Bronchial epithelial cell (primary cell): ENCODE measurements around the gene CHD1L. TPM values are rescaled to one million over a fixed set of nuclear protein-coding genes. Genes with fewer than 3 reads are reported as not detected.

Source experiments
- DNase-seq: peaks from one replicate; pipeline ENCODE4 v3.0.0-alpha.2; 2010; ENCODE audit warnings: low read depth
- FAIRE-seq: peaks from 2 replicates; lab custom pipeline; 2011; peaks lifted over from hg19 to GRCh38; lab: Jason Lieb, UNC
- H3K27me3 ChIP-seq: 2 replicates; pipeline ENCODE4 v1.5.1; 2011; ENCODE audit warnings: low read length; ENCODE audit not compliant: control insufficient read depth, insufficient read depth
- H3K36me3 ChIP-seq: 2 replicates; pipeline ENCODE4 v1.5.1; 2011; ENCODE audit warnings: low read length; ENCODE audit not compliant: control insufficient read depth, insufficient read depth
- H3K4me3 ChIP-seq: 2 replicates; pipeline ENCODE4 v1.5.1; 2011; ENCODE audit warnings: mild to moderate bottlenecking, low read depth, low read length, control low read depth
- total RNA-seq: library from RNA; depleted of rRNA; stranded (reverse); fragments of >200 nt; gene quantifications from 2 replicates; pipeline ENCODE4 v1.2.1, GENCODE V29; 2014
- TF ChIP-seq, protein P1 (sequence below): IDR thresholded peaks from 2 replicates; pipeline ENCODE4 v1.5.1; 2011; ENCODE audit warnings: mild to moderate bottlenecking, moderate library complexity, low read length, control low read depth, inconsistent platforms; ENCODE audit not compliant: insufficient read depth, severe bottlenecking

The CHD1L gene
- total RNA-seq, 1 donor from 2014 or later: 30.8 TPM

DNA sequence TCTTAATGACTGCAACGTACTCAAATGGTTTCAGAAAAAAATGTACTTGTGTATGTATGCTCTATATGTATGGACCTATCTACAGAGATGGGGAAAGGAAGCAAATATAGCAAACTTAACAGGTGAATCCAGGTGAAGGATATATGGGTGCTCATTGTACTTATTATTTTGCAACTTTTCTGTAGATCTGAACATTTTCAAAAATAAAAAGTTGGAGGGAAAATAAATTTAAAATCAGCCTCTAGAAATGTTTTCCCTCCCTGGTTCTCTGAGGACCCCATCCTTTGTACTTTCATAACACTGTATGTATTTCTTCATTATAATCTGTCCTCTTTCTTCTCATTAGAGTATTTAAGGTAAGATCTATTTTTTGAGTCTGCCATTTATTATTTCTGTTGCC is 35.3 kb upstream of the CHD1L start:
- FAIRE-seq (no peak), DNase-seq (no peak)
- Histone ChIP-seq H3K4me3 (no peak overlapping the region), H3K27me3 (no peaks in the 10 kb centered on the region), H3K36me3 (no peaks in the 10 kb centered on the region)
- TF ChIP-seq, protein P1, sequence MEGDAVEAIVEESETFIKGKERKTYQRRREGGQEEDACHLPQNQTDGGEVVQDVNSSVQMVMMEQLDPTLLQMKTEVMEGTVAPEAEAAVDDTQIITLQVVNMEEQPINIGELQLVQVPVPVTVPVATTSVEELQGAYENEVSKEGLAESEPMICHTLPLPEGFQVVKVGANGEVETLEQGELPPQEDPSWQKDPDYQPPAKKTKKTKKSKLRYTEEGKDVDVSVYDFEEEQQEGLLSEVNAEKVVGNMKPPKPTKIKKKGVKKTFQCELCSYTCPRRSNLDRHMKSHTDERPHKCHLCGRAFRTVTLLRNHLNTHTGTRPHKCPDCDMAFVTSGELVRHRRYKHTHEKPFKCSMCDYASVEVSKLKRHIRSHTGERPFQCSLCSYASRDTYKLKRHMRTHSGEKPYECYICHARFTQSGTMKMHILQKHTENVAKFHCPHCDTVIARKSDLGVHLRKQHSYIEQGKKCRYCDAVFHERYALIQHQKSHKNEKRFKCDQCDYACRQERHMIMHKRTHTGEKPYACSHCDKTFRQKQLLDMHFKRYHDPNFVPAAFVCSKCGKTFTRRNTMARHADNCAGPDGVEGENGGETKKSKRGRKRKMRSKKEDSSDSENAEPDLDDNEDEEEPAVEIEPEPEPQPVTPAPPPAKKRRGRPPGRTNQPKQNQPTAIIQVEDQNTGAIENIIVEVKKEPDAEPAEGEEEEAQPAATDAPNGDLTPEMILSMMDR: no peak

DNA sequence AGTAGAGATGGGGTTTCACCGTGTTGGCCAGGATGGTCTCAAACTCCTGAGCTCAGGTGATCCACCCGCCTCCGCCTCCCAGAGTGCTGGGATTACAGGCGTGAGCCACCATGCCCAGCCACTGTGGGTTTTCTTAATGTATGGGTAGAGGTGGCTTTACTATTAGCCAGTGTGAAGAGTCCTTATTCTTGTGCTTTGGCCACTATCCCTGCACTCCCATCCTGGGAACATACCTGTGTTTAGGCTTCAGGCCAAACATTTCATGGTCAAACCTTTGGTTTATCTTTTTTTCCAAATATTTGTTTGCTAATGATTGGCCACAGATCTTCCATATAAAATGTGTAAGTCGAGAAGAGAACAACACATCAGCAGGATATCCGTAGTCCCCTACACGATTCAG is 33.9 kb upstream of the CHD1L start:
- TF ChIP-seq, protein P1: no peak
- FAIRE-seq (no peak), DNase-seq (no peak)
- Histone ChIP-seq H3K4me3 (no peak overlapping the region), H3K27me3 (no peaks in the 10 kb centered on the region), H3K36me3 (no peaks in the 10 kb centered on the region)

DNA sequence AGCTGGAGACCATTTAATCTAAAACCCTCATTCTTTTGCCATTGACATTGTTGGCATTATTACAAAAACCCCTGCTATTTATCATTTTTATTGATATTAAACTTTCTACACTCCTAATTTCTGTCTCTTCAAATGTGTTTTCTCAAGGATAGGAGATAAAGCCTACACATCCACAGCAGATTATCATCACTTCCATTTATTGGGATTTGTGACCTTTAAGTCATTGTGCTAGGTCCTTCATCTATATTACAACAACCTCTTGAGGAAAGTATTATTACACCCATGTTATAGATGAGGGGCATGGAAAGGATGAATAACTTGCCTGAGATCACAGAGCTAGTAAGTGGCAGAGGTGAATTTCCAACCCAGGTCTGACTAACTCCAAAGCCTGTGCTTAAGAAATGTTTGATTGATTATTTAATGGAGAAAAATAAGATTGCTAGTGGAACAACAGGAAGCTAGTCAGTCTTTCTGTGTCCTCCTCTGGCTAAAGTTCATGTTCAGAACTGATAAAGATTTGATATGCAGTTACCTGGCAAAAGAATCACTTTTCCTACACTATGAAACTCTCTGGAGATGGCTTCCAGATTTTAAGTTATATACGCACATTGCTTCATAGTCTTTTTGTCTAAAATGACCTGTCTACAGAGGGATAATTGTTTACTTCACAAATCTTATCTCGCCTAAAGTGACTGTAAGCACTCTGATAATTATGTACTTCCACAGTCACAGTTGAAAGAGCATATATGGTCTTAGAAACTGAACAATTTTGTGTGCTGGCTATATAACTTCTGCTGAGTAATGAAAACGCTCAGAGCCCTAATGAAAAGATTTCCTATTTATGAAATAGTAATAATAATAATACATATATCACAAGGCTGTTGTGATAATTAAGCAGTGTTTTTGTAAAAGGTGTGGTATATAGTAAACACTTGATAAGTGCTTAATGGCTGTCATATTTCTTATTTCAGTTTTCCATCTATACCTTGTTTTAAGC is 32.4 kb upstream of the CHD1L start:
- TF ChIP-seq, protein P1: no peak
- DNase-seq: no peak
- no peaks in the 10 kb centered on the region for H3K36me3 ChIP-seq
- no peak for FAIRE-seq
- no peaks in the 10 kb centered on the region for H3K27me3 ChIP-seq
- no peak overlapping the region for H3K4me3 ChIP-seq

DNA sequence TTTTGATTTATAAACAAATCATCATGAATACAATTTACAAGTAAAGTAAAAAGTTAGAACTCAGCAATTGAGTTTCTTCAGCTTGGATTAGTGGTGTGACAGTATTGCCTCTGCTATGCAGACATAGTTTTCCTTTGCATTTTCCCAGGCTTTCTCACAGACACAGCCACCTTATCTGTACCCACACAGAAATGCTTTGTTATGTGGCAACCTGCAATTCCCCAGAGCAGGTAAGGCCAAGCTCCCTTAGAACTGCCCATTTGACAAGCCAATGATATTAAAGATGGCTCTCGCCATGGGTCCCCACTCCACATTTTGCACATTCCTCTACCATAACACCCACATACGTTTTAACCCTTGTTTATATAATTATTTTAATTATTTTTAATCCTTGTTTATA is 31.5 kb upstream of the CHD1L start:
- H3K27me3 ChIP-seq: no peaks in the 10 kb centered on the region
- no peaks in the 10 kb centered on the region for H3K36me3 ChIP-seq
- H3K4me3 ChIP-seq: no peak overlapping the region
- DNase-seq: no peak
- TF ChIP-seq, protein P1: no peak
- no peak for FAIRE-seq

DNA sequence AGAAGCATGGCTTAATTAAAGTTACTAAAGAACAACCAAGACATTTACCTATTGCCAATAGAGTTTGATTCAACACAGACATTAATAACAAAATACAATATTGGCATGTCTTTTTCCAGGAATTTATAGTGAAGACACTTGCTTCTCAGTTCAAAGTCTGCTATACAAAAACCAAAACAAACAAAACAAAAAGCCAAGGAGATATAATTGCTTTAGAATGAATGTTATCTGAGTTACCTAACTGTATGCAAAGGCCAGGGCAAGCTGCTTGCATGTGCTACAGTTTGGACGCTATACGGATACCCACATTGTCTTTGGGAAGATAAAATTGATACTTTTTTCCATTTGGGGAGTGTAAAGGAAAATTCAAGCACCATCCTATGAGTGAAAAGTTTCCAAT is 30.9 kb upstream of the CHD1L start:
- FAIRE-seq: no peak
- H3K4me3 ChIP-seq: no peak overlapping the region
- no peaks in the 10 kb centered on the region for H3K36me3 ChIP-seq
- H3K27me3 ChIP-seq: no peaks in the 10 kb centered on the region
- TF ChIP-seq, protein P1: no peak
- DNase-seq: no peak
